WTC11 (cell line): Measurements from ENCODE around the gene STRA8.

Experiments
- CTCF ChIP-seq: fragments of 200-600 bp; IDR thresholded peaks from 2 replicates; pipeline ENCODE4 v1.8.0; 2022; ENCODE audit warnings: antibody characterized with exemption
- ESRRA ChIP-seq: sonication (generic); formaldehyde crosslinking; IDR thresholded peaks from 2 replicates; pipeline ENCODE4 v1.8.1; 2022; ENCODE audit warnings: mild to moderate bottlenecking, missing genetic modification reagents, borderline replicate concordance
- MAX ChIP-seq: sonication (generic); formaldehyde crosslinking; IDR thresholded peaks from 2 replicates; pipeline ENCODE4 v1.8.0; 2022; ENCODE audit warnings: mild to moderate bottlenecking, missing genetic modification reagents
- NR1H2 ChIP-seq: sonication (generic); formaldehyde crosslinking; IDR thresholded peaks from 2 replicates; pipeline ENCODE4 v1.9.0; 2021; ENCODE audit warnings: mild to moderate bottlenecking, moderate library complexity, missing genetic modification reagents
- NR2C2 ChIP-seq: sonication (generic); formaldehyde crosslinking; IDR thresholded peaks from 2 replicates; pipeline ENCODE4 v1.8.0; 2022; ENCODE audit warnings: mild to moderate bottlenecking, missing genetic modification reagents
- USF1 ChIP-seq: sonication (generic); formaldehyde crosslinking; IDR thresholded peaks from 2 replicates; pipeline ENCODE4 v1.8.0; 2022; ENCODE audit warnings: mild to moderate bottlenecking, missing genetic modification reagents
- ZBTB21 ChIP-seq: sonication (generic); formaldehyde crosslinking; IDR thresholded peaks from 2 replicates; pipeline ENCODE4 v1.8.1; 2023; ENCODE audit warnings: mild to moderate bottlenecking, missing genetic modification reagents, borderline replicate concordance
- ZNF138 ChIP-seq: sonication (generic); formaldehyde crosslinking; conservative IDR thresholded peaks from 2 replicates; pipeline ENCODE4 v1.8.1; 2022; ENCODE audit warnings: mild to moderate bottlenecking, moderate library complexity, missing genetic modification reagents

- TF ChIP-seq USF1 (CRISPR knock-in tag) = no peak
- no peak for TF ChIP-seq NR2C2
- TF ChIP-seq NR1H2 (CRISPR knock-in tag) = no peak
- TF ChIP-seq ESRRA = no peak
- no peak for TF ChIP-seq ZBTB21 (CRISPR knock-in tag)
- TF ChIP-seq ZNF138 (CRISPR knock-in tag) = no peak
- TF ChIP-seq CTCF = no peak
- TF ChIP-seq MAX (CRISPR knock-in tag) = no peak
Measured at GRCh38 chr7:135209225-135209834, 24.3 kb upstream of the STRA8 start.
